ENCODE results near the gene CHURC1.

CHURC1 gene

GRCh38 chr14:64983439-64984310 is 69.4 kb downstream of the CHURC1 start (continued):
- TF ChIP-seq REST (tag by site-specific recombination; IDR thresholded peaks at IDR 0.05): no peak
- no peak for TF ChIP-seq ZNF423 (tag by site-specific recombination; IDR thresholded peaks at IDR 0.05)
- peak; percentile 56 for TF ChIP-seq ZNF654 (tag by site-specific recombination; IDR thresholded peaks at IDR 0.05; ENCODE audit: low read depth)

All from HEK293 (cell line).